Measurements from ENCODE around the gene MMP14. TPM values are rescaled to one million over a fixed set of nuclear protein-coding genes. Genes with fewer than 3 reads are reported as not detected.

Gene MMP14
- total RNA-seq, 2 experiments from 2014 or later, result 2.8 to 9.0 TPM

DNA sequence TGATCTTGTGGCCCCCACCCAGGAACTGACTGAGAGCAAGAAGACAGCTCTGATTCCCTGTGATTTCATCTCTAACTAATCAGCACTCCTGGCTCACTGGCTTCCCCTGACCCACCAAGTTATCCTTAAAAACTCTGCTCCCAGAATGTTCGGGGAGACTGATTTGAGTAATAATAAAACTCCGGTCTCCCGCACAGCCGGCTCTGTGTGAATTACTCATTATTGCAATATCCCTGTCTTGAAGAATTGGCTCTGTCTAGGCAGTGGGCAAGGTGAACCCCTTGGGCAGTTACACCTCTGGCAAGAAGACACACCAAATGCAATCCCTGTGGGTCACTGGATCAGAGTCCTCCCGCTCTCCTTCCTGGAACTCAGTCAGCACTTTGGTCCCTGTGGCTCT, 42.4 kb upstream of the MMP14 start:
- Histone ChIP-seq H3K36me3 (ENCODE audit: insufficient read depth, low read length) (peaks cover 47% of the 10 kb centered on the region), H3K4me2 (ENCODE audit: low read length) (peak overlapping the region; percentile 69), H3K9me3 (ENCODE audit: low read length) (0 out of 2 replicates have a peak, but pooled peaks cover 5% of the 10 kb centered on the region), H3K9me2 (ENCODE audit: insufficient read depth, low read length) (no peaks in the 10 kb centered on the region), H3K27ac (ENCODE audit: low read depth, low read length, poor library complexity, severe bottlenecking) (peak overlapping the region; percentile 85), H2AFZ (ENCODE audit: low read length) (no peak overlapping the region), H3K4me1 (ENCODE audit: insufficient read depth, low read length, poor library complexity, severe bottlenecking) (peaks cover 87% of the 10 kb centered on the region), H3K4me3 (ENCODE audit: low read depth, low read length, poor library complexity, severe bottlenecking) (peak overlapping the region; percentile 37), H4K20me1 (ENCODE audit: insufficient read depth, low read length) (no peaks in the 10 kb centered on the region), H3K79me2 (ENCODE audit: insufficient read depth, low read depth, low read length) (peaks cover 70% of the 10 kb centered on the region)
- DNase-seq (ENCODE audit: low spot score), result no peak
- ChIA-PET CTCF (ENCODE audit: unreplicated experiment) (interaction anchor here (1.1 kb wide), 1 partner anchor 13 kb away, joined by 5 read pairs; no protein-coding TSS in a partner anchor), POLR2A (interaction anchor here (0.7 to 2.7 kb wide), 10 partner anchors 8 to 94 kb away, joined by 3 to 37 read pairs (median 4); partner anchors contain the start of genes OXA1L and SLC7A7)
- BruUV-seq (replicated peaks), result no TSS peak
- no peak for TF ChIP-seq EZH2phosphoT487 (IDR thresholded peaks at IDR 0.05; ENCODE audit: borderline replicate concordance, low read depth, low read length)
- TF ChIP-seq, protein P1, sequence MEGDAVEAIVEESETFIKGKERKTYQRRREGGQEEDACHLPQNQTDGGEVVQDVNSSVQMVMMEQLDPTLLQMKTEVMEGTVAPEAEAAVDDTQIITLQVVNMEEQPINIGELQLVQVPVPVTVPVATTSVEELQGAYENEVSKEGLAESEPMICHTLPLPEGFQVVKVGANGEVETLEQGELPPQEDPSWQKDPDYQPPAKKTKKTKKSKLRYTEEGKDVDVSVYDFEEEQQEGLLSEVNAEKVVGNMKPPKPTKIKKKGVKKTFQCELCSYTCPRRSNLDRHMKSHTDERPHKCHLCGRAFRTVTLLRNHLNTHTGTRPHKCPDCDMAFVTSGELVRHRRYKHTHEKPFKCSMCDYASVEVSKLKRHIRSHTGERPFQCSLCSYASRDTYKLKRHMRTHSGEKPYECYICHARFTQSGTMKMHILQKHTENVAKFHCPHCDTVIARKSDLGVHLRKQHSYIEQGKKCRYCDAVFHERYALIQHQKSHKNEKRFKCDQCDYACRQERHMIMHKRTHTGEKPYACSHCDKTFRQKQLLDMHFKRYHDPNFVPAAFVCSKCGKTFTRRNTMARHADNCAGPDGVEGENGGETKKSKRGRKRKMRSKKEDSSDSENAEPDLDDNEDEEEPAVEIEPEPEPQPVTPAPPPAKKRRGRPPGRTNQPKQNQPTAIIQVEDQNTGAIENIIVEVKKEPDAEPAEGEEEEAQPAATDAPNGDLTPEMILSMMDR (conservative IDR thresholded peaks at IDR 0.05; ENCODE audit: low read length), result no peak
- intact Hi-C loops (cut with micrococcal nuclease; ENCODE audit: unreplicated experiment), result no loop called here

DNA sequence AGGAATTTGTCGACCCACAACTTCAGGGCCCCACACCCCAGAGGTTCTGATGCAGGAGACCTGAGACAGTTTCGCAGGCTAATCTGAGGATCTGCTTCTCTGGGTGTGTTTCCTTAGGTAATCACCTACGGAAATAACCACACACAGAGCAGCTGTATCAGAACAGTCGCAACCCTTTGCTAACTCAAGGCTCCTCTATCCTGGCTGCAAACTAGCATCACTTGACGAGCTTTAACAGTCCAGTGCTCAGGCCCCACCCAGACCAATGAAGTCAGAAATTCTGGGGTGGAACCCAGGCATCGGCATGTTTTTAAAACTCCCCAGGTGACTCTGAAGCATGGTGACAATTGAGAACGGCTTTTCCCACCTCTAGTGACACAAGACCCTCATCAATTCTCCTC, 41.8 kb upstream of the MMP14 start:
- ChIA-PET POLR2A (interaction anchor here (0.6 to 2.7 kb wide), 13 partner anchors 11 to 493 kb away, joined by 3 to 37 read pairs (median 3); partner anchors contain the start of genes OXA1L and SLC7A7), CTCF (ENCODE audit: unreplicated experiment) (interaction anchor here (1.1 kb wide), 1 partner anchor 13 kb away, joined by 5 read pairs; no protein-coding TSS in a partner anchor)
- DNase-seq (ENCODE audit: low spot score), result peak; percentile 85
- BruUV-seq (replicated peaks), result no TSS peak
- Histone ChIP-seq H3K4me3 (ENCODE audit: low read depth, low read length, poor library complexity, severe bottlenecking) (peak overlapping the region; percentile 37), H3K9me3 (ENCODE audit: low read length) (0 out of 2 replicates have a peak, but pooled peaks cover 5% of the 10 kb centered on the region), H4K20me1 (ENCODE audit: insufficient read depth, low read length) (no peaks in the 10 kb centered on the region), H3K4me1 (ENCODE audit: insufficient read depth, low read length, poor library complexity, severe bottlenecking) (peaks cover 87% of the 10 kb centered on the region), H2AFZ (ENCODE audit: low read length) (peak overlapping the region; percentile 5; the same call in 1 of the 2 replicates), H3K4me2 (ENCODE audit: low read length) (peak overlapping the region; percentile 69), H3K36me3 (ENCODE audit: insufficient read depth, low read length) (peaks cover 45% of the 10 kb centered on the region), H3K27ac (ENCODE audit: low read depth, low read length, poor library complexity, severe bottlenecking) (peak overlapping the region; percentile 85), H3K79me2 (ENCODE audit: insufficient read depth, low read depth, low read length) (peaks cover 69% of the 10 kb centered on the region; the same call in 1 of the 2 replicates), H3K9me2 (ENCODE audit: insufficient read depth, low read length) (no peaks in the 10 kb centered on the region)
- TF ChIP-seq, protein P1 (conservative IDR thresholded peaks at IDR 0.05; ENCODE audit: low read length), result no peak
- TF ChIP-seq EZH2phosphoT487 (IDR thresholded peaks at IDR 0.05; ENCODE audit: borderline replicate concordance, low read depth, low read length), result no peak
- intact Hi-C loops (cut with micrococcal nuclease; ENCODE audit: unreplicated experiment), result no loop called here
